HG02973 (cell line): ENCODE measurements around the gene ZFYVE9.
"Not testable (repeated sequence)": the region's sequence is repeated elsewhere in the genome, so short reads cannot be mapped to it uniquely, and the experiment has no call there.

Source experiments
- ATAC-seq: cut with Tn5 transposase; IDR thresholded peaks from one replicate; pipeline ENCODE4 v1.9.1; 2021; ENCODE audit warnings: moderate library complexity; ENCODE audit not compliant: unreplicated experiment

The ZFYVE9 gene

DNA sequence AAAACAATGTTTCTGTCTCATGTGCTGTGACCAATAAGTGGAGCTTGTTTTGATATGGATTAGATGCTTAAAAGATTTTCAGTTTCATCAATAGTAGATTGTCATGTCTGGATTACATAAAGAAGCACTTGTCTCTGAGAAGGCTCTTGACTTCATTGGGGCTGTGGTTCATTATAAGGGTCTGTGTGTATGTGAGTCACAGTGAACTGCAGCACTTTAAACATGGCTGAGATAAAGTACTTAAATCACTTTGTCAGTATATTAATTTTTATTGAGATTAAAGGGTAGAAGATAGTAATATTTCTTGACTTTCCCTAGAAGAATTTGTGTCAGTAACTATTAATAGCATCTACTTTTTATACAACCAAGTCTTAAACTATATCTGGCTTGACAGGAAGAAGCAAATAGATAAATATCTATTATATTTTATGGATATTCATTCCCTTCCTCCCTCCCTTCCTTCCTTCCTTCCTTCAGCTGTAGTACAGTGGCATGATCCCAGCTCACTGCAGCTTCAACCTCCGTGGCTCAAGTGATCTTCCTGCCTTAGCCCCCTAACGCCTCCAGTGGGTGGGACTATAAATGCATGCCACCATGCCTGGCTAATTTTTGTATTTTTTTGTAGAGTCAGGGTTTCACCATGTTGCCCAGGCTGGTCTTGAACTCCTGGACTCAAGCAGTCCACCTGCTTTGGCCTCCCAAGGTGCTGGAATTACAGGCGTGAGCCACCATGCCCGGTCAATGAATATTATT is 48.8 kb downstream of the ZFYVE9 start:
- no peak for ATAC-seq

- no peak for ATAC-seq
Observed at GRCh38 chr1:52191395-52191965, 49.6 kb downstream of the ZFYVE9 start.

- no peak for ATAC-seq
Observed at GRCh38 chr1:52192024-52192423, 50.1 kb downstream of the ZFYVE9 start.

- ATAC-seq: no peak
Observed at GRCh38 chr1:52192436-52192835, 50.5 kb downstream of the ZFYVE9 start.

DNA sequence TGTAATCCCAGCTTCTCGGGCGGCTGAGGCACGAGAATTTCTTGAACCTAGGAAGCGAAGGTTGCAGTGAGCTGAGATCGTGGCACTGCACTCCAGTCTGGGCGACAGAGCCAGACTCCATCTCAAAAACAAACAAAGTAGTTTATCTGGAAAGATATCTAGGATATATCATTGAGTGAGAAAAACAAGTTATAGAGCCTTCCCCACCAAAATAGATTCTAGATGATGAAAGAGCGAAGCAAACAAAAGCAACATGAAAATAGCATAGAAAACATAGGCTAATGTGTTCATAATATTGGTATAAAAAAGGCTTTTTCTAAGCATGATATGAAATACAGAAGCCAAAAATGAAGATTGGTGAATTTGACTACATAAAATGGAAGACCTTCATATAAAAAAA is 52.1 kb downstream of the ZFYVE9 start:
- no peak for ATAC-seq

GRCh38 chr1:52195161-52195560 is 53.3 kb downstream of the ZFYVE9 start:
- ATAC-seq: no peak

GRCh38 chr1:52203935-52204625 is 62.2 kb downstream of the ZFYVE9 start:
- ATAC-seq: no peak

DNA sequence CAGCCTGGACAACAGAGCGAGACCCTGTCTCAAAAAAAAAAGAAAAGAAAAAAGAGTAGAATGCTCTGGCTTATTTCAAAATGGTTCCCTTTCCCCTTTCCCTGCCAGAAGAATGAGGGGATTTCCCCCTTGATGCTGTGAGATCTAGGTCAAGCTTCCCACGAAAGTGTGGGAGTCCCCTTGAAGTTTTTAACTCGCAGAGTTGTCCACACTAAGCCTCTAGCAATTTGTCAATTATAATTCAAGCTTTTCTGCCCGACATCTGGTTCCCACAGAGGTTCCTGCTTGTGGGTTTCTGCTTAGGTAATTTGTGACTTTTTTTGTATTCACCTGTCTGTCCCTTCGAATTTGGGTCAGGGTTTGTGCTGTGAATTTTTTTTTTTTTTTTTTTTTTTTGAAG is 62.8 kb downstream of the ZFYVE9 start:
- ATAC-seq: no peak

DNA sequence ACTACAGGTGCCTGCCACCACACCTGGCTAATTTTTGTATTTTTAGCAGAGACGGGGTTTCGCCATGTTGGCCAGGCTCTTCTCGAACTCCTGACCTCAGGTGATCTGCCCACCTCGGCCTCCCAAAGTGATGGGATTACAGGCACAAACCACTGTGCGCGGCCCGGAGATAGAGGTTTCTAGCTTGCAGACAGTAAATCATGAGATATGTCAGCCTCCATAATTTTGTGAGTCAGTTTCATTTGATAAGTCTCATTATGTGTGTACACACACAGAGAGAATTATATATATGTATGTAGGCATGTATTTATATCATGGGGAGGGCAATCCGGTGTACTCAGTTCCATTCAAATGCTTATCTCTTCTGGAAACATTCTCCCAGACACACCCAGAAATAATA is 64.8 kb downstream of the ZFYVE9 start:
- not testable (repeated sequence) for ATAC-seq

GRCh38 chr1:52209429-52209828 is 67.5 kb downstream of the ZFYVE9 start:
- no peak for ATAC-seq

DNA sequence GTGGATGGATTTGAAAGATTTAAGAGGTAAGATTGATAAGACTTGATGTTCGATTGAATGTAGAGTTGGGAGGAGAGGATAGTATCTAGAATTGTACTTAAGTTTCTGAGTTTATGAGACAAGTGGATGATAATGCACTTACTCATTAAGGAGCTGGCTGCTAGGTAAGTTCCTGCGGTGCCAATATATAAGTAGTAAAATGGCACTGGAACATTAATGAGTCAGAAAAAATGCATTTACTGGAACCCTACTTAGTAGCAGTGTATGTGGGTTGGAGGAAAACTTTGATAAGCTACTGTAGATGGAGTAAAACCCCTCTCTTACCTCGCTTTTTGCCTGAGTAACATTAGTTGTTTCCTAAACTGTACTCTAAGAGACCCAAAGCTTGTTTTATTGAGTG is 68.2 kb downstream of the ZFYVE9 start:
- no peak for ATAC-seq

DNA sequence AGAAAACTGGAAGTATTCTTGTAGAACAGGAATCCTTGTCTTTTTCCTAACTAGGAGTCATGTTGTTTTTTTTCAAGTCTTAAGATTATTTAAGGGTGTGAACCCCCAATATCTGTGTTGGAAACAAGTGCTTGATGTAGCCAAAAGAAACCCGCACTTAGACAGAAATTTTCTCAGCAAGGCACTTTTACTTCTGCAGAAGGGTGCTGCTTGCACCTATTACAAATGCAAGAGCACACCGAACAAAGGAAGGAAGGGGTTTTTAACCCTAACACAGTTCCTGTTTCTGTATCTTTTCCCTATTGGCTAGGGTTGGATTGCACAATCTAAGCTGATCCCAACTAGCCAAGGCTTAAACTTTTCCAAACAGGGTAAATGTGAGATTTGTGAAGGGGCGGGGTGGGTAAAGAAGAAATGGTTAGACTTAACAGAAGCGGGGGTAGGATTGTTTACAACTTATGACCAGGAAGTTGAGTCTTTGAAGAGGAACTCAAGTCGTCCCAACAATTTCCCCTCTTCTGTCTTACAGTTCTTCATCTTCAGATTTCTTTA is 75.1 kb downstream of the ZFYVE9 start:
- no peak for ATAC-seq

DNA sequence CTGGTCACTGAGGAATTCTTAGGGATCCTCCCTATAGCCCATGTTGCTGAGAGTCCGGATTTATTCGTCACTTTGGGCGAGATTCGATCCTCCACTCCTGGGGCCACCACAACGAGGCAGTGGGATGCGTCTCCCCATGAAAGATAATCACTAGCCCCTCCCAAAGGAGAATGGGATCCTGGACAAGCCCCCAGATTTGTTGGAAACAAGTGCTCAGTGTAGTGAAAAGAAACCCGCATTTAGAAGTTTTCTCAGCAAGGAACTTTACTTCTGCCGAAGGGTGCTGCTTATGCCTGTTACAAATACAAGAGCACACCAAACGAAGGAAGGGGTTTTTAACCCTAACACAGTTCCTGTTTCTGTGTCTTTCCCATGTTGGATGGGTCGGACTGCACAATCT is 83.3 kb downstream of the ZFYVE9 start:
- ATAC-seq: no peak

- ATAC-seq: no peak
Observed at GRCh38 chr1:52229494-52229893, 87.6 kb downstream of the ZFYVE9 start.

GRCh38 chr1:52233463-52233862 is 91.6 kb downstream of the ZFYVE9 start:
- no peak for ATAC-seq

DNA sequence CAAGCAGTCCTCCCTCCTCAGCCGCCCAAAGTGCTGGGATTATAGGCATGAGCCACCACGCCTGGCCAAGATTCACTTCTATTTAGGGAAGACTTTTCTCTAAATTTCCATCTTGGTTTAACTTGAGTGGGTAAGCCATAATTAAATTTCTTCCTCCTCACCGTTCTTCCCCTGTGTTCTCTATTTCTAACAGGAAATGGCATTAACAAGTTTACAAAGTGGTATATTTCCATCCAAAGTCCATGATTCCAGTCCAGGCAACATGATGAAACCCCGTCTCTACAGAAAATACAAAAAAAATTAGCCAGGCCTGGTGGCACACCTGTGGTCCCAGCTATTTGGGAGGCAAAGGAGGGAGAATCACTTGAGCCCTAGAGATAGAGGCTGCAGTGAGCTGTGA is 92.1 kb downstream of the ZFYVE9 start:
- ATAC-seq: no peak

GRCh38 chr1:52234708-52235107 is 92.8 kb downstream of the ZFYVE9 start:
- no peak for ATAC-seq

DNA sequence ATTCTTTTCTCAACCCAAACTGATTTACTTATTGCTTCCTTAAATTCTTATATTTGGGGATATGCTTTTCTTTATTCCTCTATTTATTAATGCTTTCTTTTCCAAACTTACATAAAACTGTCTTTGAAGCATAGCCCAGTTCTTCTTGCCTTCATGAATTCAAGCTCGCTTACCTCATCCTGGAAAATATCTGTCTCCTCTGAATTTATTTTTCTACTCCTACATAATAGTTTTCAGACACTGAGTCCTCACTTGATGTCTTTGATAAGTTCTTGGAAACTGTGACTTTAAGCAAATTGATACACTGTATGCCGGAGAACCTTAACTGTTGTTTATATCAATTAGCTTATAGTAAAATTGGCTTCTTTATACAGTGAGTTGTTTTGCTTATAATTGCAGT is 93.8 kb downstream of the ZFYVE9 start:
- ATAC-seq: no peak

DNA sequence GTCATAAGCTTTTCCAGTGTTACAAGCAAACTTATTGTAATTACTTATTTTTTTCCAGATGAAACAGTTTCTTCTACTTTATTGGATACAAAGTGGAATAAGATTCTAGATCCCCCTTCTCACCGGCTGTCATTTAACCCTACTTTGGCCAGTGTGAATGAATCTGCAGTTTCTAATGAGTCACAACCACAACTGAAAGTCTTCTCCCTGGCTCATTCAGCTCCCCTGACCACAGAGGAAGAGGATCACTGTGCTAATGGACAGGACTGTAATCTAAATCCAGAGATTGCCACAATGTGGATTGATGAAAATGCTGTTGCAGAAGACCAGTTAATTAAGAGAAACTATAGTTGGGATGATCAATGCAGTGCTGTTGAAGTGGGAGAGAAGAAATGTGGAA is 95.5 kb downstream of the ZFYVE9 start:
- ATAC-seq: no peak

DNA sequence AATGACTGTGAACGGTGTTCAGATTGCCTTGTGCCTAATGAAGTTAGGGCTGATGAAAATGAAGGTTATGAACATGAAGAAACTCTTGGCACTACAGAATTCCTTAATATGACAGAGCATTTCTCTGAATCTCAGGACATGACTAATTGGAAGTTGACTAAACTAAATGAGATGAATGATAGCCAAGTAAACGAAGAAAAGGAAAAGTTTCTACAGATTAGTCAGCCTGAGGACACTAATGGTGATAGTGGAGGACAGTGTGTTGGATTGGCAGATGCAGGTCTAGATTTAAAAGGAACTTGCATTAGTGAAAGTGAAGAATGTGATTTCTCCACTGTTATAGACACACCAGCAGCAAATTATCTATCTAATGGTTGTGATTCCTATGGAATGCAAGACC is 96.6 kb downstream of the ZFYVE9 start:
- ATAC-seq: no peak

DNA sequence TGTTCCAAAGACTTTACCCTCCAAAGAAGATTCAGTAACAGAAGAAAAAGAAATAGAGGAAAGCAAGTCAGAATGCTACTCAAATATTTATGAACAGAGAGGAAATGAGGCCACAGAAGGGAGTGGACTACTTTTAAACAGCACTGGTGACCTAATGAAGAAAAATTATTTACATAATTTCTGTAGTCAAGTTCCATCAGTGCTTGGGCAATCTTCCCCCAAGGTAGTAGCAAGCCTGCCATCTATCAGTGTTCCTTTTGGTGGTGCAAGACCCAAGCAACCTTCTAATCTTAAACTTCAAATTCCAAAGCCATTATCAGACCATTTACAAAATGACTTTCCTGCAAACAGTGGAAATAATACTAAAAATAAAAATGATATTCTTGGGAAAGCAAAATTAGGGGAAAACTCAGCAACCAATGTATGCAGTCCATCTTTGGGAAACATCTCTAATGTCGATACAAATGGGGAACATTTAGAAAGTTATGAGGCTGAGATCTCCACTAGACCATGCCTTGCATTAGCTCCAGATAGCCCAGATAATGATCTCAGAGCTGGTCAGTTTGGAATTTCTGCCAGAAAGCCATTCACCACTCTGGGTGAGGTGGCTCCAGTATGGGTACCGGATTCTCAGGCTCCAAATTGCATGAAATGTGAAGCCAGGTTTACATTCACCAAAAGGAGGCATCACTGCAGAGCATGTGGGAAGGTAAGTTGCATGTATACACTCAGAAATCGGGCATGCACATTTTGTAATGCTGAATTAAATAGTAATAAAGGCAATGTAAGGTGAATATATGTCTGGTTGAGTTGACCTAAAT is 97.2 kb downstream of the ZFYVE9 start:
- ATAC-seq: no peak
